GM18951 (cell line): ENCODE measurements around the gene TTC28.
"Not testable (repeated sequence)": the region's sequence is repeated elsewhere in the genome, so short reads cannot be mapped to it uniquely, and the experiment has no call there.

ENCODE experiments used
- POLR2A ChIP-seq: IDR thresholded peaks from 4 replicates; pipeline ENCODE4 v1.6.1; 2011; ENCODE audit warnings: mild to moderate bottlenecking; ENCODE audit not compliant: insufficient read length, insufficient read depth; ENCODE audit errors: extremely low read depth
- in situ Hi-C: fragments of 300-500 bp; cut with MboI; formaldehyde crosslinking; loops from one replicate; pipeline ENCODE4 v1.12.0; 2022; ENCODE audit warnings: low sequenced_read_pairs, mixed read lengths, inconsistent platforms; ENCODE audit not compliant: unreplicated experiment

TTC28 gene

DNA sequence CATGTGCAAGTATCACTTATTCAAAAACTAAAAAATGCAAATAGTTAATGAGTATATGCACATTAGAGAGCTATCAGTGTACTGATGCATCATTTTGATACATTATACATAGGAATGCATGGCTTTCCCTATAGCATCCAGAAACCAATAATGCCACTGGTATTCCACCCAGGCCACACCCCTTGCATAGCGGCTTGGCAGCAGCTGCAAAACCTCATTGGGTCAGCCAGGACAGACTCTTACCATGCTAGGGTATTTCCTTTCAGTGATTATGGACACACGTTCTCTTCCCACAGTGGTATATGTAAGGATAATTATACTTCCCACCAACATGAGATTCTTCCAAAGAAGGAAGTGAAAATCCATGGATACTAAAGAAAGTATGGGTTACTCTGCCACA is 614.7 kb downstream of the TTC28 start:
- in situ Hi-C loops: no loop called here
- no peak for TF ChIP-seq POLR2A

DNA sequence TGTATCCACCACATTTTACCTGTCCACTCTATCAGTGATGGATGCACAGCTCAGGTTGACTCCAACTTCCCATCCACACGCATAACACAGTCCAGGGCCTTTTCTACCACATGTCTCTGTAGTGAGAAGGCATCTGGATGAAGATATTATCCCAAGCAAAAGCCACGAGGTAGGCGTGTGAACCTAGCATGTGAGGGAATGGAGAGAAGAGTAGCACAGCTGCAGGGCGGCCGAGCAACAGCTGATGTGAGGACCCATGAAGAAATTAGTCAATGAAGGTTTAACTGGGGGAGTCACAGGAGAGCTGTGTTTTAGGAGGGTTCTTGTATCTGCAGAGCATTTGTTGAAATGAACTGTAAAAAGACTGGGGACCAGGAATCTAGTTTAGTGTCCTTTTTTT is 616.0 kb downstream of the TTC28 start:
- in situ Hi-C loops: no loop called here
- no peak for TF ChIP-seq POLR2A

DNA sequence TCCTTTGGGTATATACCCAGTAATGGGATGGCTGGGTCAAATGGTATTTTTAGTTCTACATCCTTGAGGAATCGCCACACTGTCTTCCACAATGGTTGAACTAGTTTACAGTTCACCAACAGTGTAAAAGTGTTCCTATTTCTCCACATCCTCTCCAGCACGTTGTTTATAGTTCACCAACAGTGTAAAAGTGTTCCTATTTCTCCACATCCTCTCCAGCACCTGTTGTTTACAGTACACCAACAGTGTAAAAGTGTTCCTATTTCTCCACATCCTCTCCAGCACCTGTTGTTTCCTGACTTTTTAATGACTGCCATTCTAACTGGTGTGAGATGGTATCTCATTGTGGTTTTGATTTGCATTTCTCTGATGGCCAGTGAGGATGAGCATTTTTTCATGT is 619.0 kb downstream of the TTC28 start:
- in situ Hi-C loops: not testable (repeated sequence)

- in situ Hi-C loops: no loop called here
- TF ChIP-seq POLR2A: no peak
Measured at GRCh38 chr22:28058036-28058435, 621.6 kb downstream of the TTC28 start.

- no peak for TF ChIP-seq POLR2A
- in situ Hi-C loops: no loop called here
Measured at GRCh38 chr22:28054819-28055208, 624.8 kb downstream of the TTC28 start.

DNA sequence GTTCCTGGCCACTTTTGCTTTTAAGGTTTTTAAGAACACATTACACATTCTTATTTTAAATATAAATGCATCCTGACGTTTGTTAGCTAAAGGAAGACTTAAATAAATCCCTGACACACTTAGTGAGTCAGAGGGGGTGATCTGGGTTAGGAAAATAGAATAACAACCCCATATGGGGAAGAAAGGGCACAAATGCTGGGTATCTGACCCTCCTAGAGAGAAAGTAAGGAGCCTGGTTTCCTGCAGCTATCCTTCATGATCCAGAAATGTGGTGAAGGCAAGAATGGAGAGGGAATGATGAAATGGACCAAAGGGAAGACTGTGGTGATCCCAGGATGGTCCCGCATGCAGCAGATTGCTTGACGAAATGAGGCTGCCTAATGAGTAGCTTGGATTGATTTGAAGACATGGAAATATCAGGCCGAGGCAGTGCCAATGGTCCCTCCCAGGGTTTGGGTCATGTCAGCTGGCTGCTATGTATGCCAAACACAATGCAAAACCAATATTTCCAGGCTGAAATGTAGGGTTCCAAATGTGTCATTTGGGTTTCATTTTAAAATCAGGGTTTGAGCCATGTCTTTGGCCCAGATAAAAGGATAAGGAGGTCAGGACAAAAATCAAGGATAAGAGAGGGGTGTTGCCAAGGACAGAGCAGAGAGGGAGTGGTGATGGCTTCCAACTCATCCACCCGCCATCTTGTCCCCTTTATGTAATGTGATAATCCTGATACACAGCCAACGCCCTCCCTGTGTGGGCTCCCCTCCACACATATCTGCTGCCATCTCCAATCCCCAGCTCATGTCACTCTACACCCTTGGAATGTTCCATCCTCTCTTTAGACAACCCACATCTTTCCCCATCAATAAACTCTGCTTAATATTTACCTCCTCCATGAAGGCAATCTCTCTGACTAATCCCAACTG is 625.5 kb downstream of the TTC28 start:
- no peak for TF ChIP-seq POLR2A
- in situ Hi-C loops: no loop called here

DNA sequence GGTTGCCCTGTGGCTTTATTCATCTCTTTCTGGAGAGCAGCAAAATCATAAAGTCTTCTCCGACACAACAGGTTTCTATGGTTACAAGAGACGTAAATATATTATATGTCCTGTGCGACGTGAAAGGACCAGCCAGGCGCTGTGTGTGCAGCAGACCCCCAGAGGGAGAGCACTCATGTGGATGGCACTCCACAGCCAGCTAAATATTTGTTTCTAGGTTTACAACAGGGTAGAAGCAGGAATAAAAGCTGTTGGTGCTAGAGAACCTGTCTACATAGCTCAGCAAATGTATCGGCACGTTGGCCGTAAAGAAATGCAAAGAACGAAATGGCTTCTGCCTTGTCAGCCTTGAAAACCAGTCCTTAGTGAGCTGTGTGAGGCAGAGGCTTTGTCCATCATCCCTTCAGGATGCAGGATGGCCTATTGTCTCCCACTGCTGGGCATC is 626.8 kb downstream of the TTC28 start:
- no peak for TF ChIP-seq POLR2A
- in situ Hi-C loops: no loop called here

GRCh38 chr22:28051787-28052356 is 627.8 kb downstream of the TTC28 start:
- no peak for TF ChIP-seq POLR2A
- in situ Hi-C loops: no loop called here

DNA sequence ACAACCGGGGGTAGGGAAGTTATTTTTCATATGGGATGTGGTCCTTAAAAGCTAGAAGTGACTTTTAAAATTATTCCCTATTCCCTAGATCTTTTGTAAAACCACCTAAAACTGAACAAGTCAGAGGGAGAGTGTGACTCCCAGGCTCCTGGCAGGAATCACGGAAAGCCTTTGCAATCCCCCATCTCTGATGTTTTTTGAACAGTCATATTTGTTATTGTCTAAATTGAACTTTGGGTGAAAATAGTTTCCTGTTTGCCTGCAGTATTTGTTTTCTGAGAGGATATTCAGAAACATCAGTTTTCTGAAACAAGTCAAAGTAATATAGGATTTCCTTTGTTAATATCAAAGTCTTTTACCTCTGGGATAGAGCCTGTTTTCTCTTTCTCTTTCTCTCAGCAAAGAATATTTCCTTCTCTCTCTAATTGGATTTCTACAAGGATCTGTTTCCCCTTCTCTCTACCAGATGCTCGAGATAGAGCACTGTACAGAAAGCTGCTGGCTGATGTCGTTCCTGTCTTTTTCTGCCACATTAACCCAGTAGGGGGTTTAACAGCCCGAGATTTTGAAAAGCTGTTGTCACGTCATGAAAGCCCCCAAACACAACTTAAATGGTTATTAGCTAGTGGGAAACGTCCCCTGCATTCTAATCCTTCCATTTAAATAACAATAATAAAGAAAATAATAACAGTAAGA is 628.4 kb downstream of the TTC28 start:
- no peak for TF ChIP-seq POLR2A
- in situ Hi-C loops: no loop called here

DNA sequence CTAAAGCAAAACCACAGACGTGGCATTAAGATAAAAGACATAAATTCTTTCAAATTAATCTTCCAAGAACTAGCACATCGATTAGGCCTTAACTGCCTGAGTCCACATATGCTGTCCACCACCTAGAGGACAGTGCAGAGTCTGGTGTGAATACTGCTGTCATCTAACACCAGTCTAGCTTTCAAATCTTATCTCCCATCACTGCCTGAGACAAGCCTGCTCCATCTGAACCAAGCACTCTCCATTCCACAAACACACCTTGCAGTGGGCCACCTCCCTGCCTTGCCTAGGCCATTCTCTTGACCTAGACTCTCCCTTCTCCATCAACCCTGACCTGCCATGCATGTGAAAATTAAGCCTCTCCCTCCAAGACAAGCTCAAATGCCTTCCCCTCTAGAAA is 631.1 kb downstream of the TTC28 start:
- in situ Hi-C loops: loop anchor here (25.0 kb wide), 1 partner anchor 389 kb away; no protein-coding TSS in a partner anchor
- TF ChIP-seq POLR2A: no peak

DNA sequence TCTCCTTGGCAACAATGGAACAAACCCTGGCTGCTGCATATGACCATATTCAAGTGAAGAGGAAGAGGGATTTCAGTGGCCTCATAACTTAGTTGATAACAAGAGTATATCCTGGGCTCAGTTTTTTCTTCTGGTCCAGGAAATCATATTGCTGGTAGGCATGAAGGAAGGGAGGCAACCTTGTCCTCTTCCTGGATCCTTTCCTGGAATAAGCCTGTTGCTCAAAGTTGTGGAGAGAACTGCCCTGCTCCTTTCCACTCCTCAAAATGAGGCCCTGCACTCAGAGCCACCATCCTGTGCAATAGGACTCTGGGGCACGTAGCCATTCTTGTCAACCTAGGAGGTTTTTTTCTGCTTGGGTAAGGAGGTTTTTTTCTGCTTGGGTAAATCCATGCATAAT is 631.9 kb downstream of the TTC28 start:
- TF ChIP-seq POLR2A: no peak
- in situ Hi-C loops: loop anchor here (25.0 kb wide), 1 partner anchor 390 kb away; no protein-coding TSS in a partner anchor

GRCh38 chr22:28046100-28046499 is 633.5 kb downstream of the TTC28 start:
- in situ Hi-C loops: loop anchor here (25.0 kb wide), 1 partner anchor 391 kb away; no protein-coding TSS in a partner anchor
- no peak for TF ChIP-seq POLR2A

GRCh38 chr22:28044546-28045173 is 635.0 kb downstream of the TTC28 start:
- in situ Hi-C loops: loop anchor here (25.0 kb wide), 1 partner anchor 393 kb away; no protein-coding TSS in a partner anchor
- TF ChIP-seq POLR2A: no peak

DNA sequence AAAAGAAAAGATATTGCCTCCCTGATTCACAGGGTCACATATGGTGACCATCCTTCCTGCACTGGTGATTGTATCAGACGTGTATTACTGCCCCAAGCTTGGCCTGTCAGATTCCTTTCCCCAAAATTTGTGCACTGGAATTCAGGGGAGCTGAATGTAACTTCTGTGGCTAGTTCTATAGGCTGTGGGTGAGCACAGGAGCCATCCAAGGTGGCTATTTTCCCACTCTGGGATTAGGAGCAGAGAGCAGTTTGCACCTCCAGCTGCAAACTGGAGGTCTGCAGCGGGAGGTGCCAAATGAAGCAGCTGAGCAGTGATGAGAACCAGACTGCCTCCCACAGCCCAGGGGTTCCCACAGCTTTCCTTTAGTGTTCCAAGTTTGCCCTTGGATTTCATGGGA is 636.4 kb downstream of the TTC28 start:
- in situ Hi-C loops: loop anchor here (25.0 kb wide), 1 partner anchor 394 kb away; no protein-coding TSS in a partner anchor
- TF ChIP-seq POLR2A: no peak
